Erythroblast (primary cell): ENCODE measurements around the gene PLCB3.
A peak's percentile ranks its signal among the peaks of the same experiment; 100 is the strongest.
"Not testable (repeated sequence)": the region's sequence is repeated elsewhere in the genome, so short reads cannot be mapped to it uniquely, and the experiment has no call there.

ENCODE experiments used
- DNase-seq, 2 experiments: peaks; one replicate each; lab custom pipeline; 2025; lab: John Stamatoyannopoulos, UW
- GATA1 ChIP-seq: IDR thresholded peaks from 2 replicates; pipeline ENCODE4 v1.6.1; 2011; ENCODE audit warnings: low read depth, mild to moderate bottlenecking, control low read depth, low read length, moderate library complexity
- POLR2A ChIP-seq: IDR thresholded peaks from 2 replicates; pipeline ENCODE4 v1.6.1; 2011; ENCODE audit warnings: mild to moderate bottlenecking, low read length

The PLCB3 gene

DNA sequence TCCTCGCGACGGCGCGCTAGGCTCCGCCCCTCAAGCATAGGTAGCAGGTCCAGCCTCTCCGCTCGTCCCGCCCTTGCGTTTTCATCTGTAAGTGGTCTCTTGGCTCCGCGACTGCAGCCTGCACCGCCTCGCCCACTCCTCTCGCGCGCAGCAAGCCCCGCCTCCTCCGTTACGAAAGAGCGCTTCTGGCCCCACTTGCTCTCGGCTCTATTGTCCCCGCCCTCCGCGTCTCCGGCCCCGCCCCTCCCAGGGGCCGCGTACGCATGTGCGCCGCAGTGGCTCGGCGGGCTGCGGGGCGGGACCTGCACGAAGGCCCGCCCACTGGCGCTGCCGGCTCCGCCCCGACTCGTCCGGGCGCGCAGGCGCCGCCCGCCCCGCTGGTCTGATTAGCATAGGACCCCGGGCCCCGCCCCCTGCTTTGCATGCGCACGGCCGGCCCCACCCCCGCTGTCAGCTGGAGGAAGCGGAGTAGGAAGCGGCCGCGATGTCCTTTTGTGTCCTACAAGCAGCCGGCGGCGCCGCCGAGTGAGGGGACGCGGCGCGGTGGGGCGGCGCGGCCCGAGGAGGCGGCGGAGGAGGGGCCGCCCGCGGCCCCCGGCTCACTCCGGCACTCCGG, 53.9 kb downstream of the PLCB3 start, which contains the start of gene ESRRA:
Gene ESRRA (plus strand): TSS at position 450 of the 616 bp plus-strand sequence. CDS start 1,656 bp downstream, outside the sequence.
- peak; percentile 100 for DNase-seq
- TF ChIP-seq GATA1 (no peak), POLR2A (no peak)

DNA sequence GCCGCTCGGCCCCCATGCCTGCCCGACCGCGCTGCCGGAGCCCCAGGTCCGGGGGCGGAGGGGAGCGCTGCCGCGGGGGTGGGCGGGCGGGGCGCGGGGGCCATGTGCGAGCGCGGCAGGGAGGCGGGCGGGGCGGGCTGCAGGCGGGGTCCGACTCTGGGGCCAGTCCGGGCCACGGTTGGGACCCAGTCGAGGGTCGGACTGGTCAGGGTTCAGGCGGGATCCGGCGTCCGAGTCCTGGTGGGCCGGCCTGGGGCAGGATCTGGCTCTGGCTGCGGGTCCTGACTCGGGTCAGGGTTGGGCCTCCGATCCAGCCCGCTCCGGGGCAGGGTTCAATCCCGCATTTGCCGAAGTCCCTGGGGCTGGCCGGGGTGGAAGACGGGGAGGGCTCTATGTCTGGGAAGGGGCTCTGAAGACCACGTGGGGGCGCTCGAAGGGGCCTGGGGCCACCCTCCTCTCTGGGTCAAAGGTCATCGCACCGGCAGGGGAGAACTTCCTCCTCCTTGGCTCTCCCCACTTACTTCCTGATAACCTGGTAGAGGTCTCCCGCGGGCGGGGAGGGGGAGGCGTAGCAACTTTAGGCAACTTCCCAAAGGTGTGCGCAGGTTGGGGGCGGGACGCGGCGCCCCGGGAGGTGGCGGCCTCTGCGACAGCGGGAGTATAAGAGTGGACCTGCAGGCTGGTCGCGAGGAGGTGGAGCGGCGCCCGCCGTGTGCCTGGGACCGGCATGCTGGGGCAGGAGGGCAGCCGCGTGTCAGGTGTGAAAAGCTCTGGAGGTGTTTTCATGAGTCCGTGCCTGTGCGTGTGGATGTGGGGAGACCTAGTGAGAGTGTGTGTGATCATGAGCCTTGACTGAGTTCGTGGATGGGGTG, 54.6 kb downstream of the PLCB3 start:
- TF ChIP-seq POLR2A (peak; percentile 13), GATA1 (no peak)
- DNase-seq, result peak; percentile 78 to 82

DNA sequence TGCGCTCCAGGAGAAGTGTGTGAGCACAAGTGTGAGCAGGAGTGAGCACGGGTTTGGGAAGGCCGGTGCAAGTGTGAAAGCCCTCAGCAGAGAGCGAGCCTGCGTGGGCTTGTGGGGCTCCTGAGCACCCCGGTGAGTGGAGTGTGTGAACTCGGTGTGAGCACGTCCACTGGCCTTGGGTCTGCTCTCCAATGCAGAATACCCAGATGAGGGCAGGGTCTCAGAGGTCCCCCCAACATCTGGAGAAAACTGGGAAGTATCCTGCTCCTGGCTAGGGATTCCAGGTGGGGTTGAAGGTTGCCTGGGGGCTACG, 55.2 kb downstream of the PLCB3 start:
- TF ChIP-seq POLR2A (peak; percentile 0), GATA1 (no peak)
- DNase-seq, result no peak

DNA sequence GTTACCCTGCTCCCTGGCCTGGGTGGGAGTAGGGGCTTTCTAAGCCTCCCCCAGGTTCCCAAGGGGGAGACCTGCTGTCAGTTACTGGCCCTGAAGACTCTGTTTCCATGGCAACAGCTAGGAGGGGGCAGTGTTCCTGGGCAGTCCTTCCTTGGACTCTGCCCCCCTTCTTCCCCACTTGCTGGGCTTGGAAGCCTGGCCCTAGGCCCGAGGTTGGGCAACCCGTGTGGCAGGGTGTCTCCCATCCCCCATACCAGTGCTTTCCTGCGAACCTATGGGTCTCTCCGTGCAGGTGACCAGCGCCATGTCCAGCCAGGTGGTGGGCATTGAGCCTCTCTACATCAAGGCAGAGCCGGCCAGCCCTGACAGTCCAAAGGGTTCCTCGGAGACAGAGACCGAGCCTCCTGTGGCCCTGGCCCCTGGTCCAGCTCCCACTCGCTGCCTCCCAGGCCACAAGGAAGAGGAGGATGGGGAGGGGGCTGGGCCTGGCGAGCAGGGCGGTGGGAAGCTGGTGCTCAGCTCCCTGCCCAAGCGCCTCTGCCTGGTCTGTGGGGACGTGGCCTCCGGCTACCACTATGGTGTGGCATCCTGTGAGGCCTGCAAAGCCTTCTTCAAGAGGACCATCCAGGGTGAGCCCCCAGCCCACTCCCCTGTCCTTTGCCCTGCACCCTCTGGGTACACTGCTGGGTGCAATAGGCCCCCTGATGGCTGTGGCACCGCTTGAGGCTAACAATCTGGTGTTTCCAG, 55.7 kb downstream of the PLCB3 start:
- no peak for DNase-seq
- TF ChIP-seq GATA1, result no peak

DNA sequence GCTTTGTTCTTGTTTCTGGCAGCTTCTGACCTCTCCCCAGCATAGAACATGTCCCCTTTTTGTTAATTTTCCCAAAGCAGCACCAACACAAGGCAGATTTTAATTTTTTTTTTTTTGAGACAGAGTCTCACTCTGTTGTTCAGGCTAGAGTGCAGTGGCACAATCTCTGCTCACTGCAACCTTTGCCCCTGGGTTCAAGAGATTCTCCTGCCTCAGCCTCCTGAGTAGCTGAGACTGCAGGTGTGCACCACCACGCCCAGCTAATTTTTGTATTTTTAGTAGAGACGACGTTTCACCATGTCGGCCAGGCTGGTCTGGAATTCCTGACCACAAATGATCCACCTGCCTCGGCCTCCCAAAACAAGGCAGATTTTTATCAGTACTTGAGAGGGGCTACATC, 56.5 kb downstream of the PLCB3 start:
- not testable (repeated sequence) for DNase-seq

DNA sequence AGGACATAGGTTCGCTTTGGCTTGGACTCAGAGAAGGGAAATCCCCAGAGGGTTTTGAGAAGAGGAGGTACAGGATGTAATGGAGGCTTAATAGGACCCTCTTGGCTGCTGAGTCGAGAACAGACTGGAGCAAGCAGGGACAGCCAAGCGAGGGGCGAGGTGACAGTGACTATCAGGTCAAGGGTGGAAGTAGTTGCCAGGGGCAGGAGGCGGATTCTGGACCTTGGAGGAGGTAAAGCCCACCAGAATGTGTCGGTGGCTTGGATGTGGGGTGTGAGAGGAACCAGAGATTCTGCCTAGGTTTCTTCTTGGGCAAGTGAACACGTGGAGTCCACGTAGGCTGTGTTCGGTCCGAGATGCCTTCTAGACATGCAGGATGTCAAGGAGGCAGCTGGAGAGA, 61.6 kb downstream of the PLCB3 start:
- no peak for DNase-seq
- TF ChIP-seq POLR2A (no peak), GATA1 (no peak)

DNA sequence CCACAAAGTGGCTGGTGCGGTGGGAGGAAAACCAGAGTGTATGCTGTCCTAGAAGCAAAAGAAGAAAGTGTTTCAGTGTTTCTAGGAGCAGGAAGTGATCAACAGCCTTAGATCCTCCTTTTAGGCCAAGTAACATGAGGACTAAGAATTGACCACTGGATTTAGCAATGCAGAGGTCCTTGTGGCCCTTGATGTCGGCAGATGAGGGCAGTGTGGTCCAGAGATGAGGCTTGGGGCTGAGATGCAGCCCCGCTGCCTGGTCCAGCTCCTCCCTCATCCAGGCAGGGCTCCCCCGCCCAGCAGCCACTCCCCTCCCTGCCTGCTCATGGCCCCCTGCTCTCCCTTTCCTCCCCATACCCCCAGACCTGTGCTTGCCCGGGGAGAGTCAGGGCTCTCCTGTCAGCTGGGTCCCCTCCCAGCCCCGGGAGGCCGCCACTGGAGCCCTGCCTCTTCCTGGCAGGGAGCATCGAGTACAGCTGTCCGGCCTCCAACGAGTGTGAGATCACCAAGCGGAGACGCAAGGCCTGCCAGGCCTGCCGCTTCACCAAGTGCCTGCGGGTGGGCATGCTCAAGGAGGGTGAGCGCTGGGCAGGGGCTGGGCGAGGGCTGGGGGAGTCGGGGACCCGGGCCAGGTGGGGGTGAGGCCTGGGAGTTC, 62.3 kb downstream of the PLCB3 start:
- TF ChIP-seq GATA1 (no peak), POLR2A (no peak)
- DNase-seq, result no peak

DNA sequence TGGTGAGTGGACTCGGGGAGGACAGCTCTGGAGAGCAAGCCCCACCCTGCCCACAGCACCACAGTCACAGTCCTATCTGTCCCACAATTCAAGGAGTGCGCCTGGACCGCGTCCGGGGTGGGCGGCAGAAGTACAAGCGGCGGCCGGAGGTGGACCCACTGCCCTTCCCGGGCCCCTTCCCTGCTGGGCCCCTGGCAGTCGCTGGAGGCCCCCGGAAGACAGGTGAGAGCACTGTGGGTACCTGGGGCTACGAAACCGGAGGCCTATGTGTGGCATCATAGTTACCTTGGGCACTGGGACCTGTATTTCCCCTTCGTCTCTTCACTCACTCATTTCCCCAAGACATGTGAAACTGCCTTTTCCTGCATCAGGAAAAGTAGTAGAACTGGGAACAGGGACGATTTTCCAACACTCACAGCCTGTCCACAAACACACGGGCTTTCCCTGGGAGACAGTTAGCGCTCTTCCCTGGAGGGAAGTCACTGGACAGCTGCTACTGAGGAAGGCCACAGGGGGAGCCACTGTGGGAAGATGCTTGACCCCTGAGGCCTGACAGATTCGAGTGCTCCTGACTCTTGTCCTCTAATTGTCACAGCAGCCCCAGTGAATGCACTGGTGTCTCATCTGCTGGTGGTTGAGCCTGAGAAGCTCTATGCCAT, 62.9 kb downstream of the PLCB3 start:
- TF ChIP-seq GATA1, result no peak
- no peak for TF ChIP-seq POLR2A
- no peak for DNase-seq

DNA sequence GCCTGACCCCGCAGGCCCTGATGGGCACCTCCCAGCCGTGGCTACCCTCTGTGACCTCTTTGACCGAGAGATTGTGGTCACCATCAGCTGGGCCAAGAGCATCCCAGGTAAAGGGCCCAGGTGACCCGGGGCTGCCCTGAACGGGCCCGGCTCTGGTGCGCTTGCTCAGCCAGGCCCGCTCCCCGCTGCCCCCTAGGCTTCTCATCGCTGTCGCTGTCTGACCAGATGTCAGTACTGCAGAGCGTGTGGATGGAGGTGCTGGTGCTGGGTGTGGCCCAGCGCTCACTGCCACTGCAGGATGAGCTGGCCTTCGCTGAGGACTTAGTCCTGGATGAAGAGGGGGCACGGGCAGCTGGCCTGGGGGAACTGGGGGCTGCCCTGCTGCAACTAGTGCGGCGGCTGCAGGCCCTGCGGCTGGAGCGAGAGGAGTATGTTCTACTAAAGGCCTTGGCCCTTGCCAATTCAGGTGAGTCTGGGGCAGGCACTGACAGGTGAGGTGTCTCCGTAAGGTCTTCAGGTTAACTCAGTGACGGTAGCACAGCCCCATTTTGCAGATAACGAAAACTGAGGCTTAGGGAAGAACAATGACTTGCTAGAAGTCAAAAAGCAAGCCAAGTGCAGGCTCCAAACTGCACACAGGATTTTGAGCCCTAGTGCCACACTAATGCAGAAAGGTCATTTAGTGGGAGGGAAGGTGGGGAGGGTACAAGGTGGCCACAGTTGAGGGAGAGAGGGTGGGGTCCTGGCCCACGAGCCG, 63.7 kb downstream of the PLCB3 start:
- DNase-seq, result no peak
- TF ChIP-seq GATA1 (no peak), POLR2A (no peak)

DNA sequence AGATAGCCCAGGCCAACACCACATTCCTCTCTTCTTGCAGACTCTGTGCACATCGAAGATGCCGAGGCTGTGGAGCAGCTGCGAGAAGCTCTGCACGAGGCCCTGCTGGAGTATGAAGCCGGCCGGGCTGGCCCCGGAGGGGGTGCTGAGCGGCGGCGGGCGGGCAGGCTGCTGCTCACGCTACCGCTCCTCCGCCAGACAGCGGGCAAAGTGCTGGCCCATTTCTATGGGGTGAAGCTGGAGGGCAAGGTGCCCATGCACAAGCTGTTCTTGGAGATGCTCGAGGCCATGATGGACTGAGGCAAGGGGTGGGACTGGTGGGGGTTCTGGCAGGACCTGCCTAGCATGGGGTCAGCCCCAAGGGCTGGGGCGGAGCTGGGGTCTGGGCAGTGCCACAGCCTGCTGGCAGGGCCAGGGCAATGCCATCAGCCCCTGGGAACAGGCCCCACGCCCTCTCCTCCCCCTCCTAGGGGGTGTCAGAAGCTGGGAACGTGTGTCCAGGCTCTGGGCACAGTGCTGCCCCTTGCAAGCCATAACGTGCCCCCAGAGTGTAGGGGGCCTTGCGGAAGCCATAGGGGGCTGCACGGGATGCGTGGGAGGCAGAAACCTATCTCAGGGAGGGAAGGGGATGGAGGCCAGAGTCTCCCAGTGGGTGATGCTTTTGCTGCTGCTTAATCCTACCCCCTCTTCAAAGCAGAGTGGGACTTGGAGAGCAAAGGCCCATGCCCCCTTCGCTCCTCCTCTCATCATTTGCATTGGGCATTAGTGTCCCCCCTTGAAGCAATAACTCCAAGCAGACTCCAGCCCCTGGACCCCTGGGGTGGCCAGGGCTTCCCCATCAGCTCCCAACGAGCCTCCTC, 64.6 kb downstream of the PLCB3 start:
- not testable (repeated sequence) for DNase-seq

DNA sequence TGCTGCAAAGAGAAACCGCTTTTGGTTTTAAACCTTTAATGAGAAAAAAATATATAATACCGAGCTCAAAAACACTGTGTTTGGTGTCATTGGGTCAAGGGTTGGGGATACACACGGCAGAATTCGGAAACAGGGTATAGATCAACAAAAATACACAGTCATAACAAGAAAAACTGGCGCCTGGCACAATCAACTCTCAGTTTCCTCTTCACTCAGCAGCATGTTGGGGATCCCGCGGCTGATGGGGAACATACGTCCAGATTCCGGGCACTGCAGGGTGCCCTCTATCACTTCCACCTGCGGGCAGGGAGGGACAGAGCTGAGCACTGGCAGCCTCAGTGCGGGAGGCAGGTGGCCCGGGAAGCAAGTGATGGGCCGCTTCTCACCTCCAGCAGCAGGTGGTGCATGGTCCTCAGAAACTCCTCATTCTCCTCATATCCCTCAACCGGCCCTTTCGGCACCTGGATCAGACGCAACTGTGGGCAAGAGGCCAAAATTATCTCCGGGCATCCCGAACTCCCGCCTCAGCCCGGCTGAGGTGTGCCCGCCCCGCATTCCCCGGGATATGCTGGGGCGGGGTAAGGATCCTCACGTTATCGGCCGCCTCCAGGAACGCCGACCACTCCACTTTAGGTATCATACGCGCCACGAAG, 65.5 kb downstream of the PLCB3 start:
- TF ChIP-seq POLR2A (no peak), GATA1 (no peak)
- peak; percentile 70 to 81 for DNase-seq

DNA sequence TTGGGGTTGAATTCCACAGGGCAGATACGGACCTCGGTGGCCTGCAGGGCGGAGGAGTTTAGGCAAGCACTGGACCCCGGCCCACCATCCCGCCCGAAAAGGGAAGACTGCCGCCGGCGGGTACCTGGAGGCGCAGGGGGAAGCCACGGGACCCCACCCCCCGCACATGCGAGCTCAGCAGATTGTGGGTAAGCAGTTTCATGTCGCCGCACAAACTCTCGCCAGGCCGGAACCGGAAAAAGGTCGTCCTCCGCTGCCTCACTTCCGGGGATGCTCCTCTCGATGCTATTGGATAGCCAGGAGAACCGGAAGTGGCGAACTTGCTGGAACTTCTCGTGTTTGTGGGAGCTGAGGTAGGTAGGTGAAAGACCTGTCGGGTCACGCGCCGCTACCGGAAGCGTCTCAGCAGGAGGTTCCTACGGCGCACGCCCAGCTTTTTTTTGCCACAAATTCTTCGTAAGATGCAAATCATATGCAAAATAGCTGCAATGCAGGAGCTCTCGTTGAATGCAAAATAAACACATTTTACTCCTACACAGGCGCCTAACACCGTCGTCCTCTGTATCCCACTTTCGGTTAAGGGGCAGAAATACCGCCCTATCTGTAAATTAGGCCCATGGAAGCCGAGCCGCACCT, 66.1 kb downstream of the PLCB3 start, which contains the start of gene TRMT112:
Gene TRMT112 (minus strand): TSS at position 235 of the 636 bp plus-strand sequence. CDS start 33 bp downstream, at position 202.
- DNase-seq, result peak; percentile 96 to 98
- TF ChIP-seq GATA1, result no peak
- TF ChIP-seq POLR2A, result peak; percentile 91
